Left kidney (tissue), 8 donors: ENCODE measurements around the gene LEP. TPM values are rescaled to one million over a fixed set of nuclear protein-coding genes. Genes with fewer than 3 reads are reported as not detected.

Experiments used
- DNase-seq: peaks from one replicate; pipeline ENCODE4 v3.0.0-alpha.2; 2013
- long read RNA-seq, 8 donors: transcript quantifications; one replicate each; lab custom pipeline, GENCODE V29; 2026
- polyA plus RNA-seq: library from polyadenylated mRNA; unstranded; fragments of 120-200 nt; gene quantifications from one replicate; pipeline ENCODE4 v1.2.1, GENCODE V29; 2013; ENCODE audit not compliant: insufficient read length

Gene LEP
- 0.53 TPM for polyA plus RNA-seq
- long read RNA-seq, donor 1 = 0 reads
- long read RNA-seq, donor 2 = 0 reads
- long read RNA-seq, donor 3, partial matches to known transcripts = 7 of 14 reads
- long read RNA-seq, donor 3, other reads (novel, unspliced or antisense) = 6 of 14 reads
- long read RNA-seq, donor 4 = 0 reads
- long read RNA-seq, donor 5 = 0 reads
- long read RNA-seq, donor 6 = 0 reads
- long read RNA-seq, donor 7 = 0 reads
- long read RNA-seq, donor 8 = 0 reads

GRCh38 chr7:128240696-128241386 lies at the start of gene LEP:
Gene LEP (plus strand): TSS chr7:128241278. CDS start chr7:128252019, 10,741 bp downstream.
- no peak for DNase-seq

GRCh38 chr7:128192497-128193142 lies 48.5 kb upstream of the LEP start:
- no peak for DNase-seq

GRCh38 chr7:128194533-128195282 lies 46.4 kb upstream of the LEP start:
- no peak for DNase-seq

GRCh38 chr7:128197589-128197988 lies 43.5 kb upstream of the LEP start:
- no peak for DNase-seq

- no peak for DNase-seq
Measured at GRCh38 chr7:128197989-128198580, 43.0 kb upstream of the LEP start.

GRCh38 chr7:128200376-128200775 lies 40.7 kb upstream of the LEP start:
- DNase-seq = no peak

GRCh38 chr7:128201067-128201689 lies 39.9 kb upstream of the LEP start:
- peak; percentile 27 for DNase-seq

GRCh38 chr7:128201690-128202085 lies 39.4 kb upstream of the LEP start:
- DNase-seq = no peak

- no peak for DNase-seq
Measured at GRCh38 chr7:128202287-128202957, 38.7 kb upstream of the LEP start.

GRCh38 chr7:128203047-128203491 lies 38.0 kb upstream of the LEP start:
- DNase-seq = no peak

GRCh38 chr7:128203710-128204214 lies 37.3 kb upstream of the LEP start:
- no peak for DNase-seq

- no peak for DNase-seq
Measured at GRCh38 chr7:128204455-128204854, 36.6 kb upstream of the LEP start.

GRCh38 chr7:128205068-128205467 lies 36.0 kb upstream of the LEP start:
- DNase-seq = no peak

GRCh38 chr7:128206017-128206746 lies 34.9 kb upstream of the LEP start:
- no peak for DNase-seq

- DNase-seq = no peak
Measured at GRCh38 chr7:128206747-128207500, 34.2 kb upstream of the LEP start.

GRCh38 chr7:128207609-128208008 lies 33.5 kb upstream of the LEP start:
- DNase-seq = no peak

- peak; percentile 70 for DNase-seq
Measured at GRCh38 chr7:128209229-128210035, 31.6 kb upstream of the LEP start.

GRCh38 chr7:128210036-128210347 lies 31.1 kb upstream of the LEP start:
- no peak for DNase-seq
